Ishikawa (cell line): ENCODE data around the gene PNLIPRP2.

Source experiments
- CREB1 ChIP-seq: IDR thresholded peaks from 2 replicates; pipeline ENCODE4 v1.6.1; 2012; ENCODE audit warnings: low read depth
- EGR1 ChIP-seq: IDR thresholded peaks from 2 replicates; pipeline ENCODE4 v1.6.1; 2012
- EP300 ChIP-seq: IDR thresholded peaks from 2 replicates; pipeline ENCODE4 v1.6.1; 2012; ENCODE audit warnings: borderline replicate concordance
- MAX ChIP-seq: IDR thresholded peaks from 2 replicates; pipeline ENCODE4 v1.6.1; 2012
- RAD21 ChIP-seq: IDR thresholded peaks from 2 replicates; pipeline ENCODE4 v1.6.1; 2012; ENCODE audit warnings: low read depth
- REST ChIP-seq: IDR thresholded peaks from 2 replicates; pipeline ENCODE4 v1.6.1; 2012; ENCODE audit warnings: low read depth, mild to moderate bottlenecking
- TAF1 ChIP-seq: IDR thresholded peaks from 2 replicates; pipeline ENCODE4 v1.6.1; 2012; ENCODE audit warnings: low read depth, mild to moderate bottlenecking
- TCF12 ChIP-seq: IDR thresholded peaks from 2 replicates; pipeline ENCODE4 v1.6.1; 2012; ENCODE audit warnings: low read depth
- TEAD4 ChIP-seq: IDR thresholded peaks from 2 replicates; pipeline ENCODE4 v1.6.1; 2012
- USF1 ChIP-seq: IDR thresholded peaks from 2 replicates; pipeline ENCODE4 v1.6.1; 2012
- YY1 ChIP-seq: IDR thresholded peaks from 2 replicates; pipeline ENCODE4 v1.6.1; 2012; ENCODE audit warnings: low read depth

GRCh38 chr10:116615199-116615776 is 5.5 kb upstream of the PNLIPRP2 start:
- no peak for TF ChIP-seq EP300
- no peak for TF ChIP-seq TAF1
- TF ChIP-seq RAD21 = no peak
- TF ChIP-seq TCF12 = no peak
- no peak for TF ChIP-seq REST
- TF ChIP-seq TEAD4 = no peak
- no peak for TF ChIP-seq CREB1
- no peak for TF ChIP-seq MAX
- TF ChIP-seq EGR1 = no peak
- TF ChIP-seq YY1 = no peak
- TF ChIP-seq USF1 = no peak
